CD4-positive, alpha-beta T cell treated with Interleukin-15 for 4 hours (primary cell): Measurements from ENCODE around the gene RASGRF2.
"Not testable (repeated sequence)": the region's sequence is repeated elsewhere in the genome, so short reads cannot be mapped to it uniquely, and the experiment has no call there.

Experiments used
- DNase-seq: peaks from one replicate; pipeline ENCODE4 v3.0.0-alpha.2; 2020; ENCODE audit warnings: low spot score

RASGRF2 gene

DNA sequence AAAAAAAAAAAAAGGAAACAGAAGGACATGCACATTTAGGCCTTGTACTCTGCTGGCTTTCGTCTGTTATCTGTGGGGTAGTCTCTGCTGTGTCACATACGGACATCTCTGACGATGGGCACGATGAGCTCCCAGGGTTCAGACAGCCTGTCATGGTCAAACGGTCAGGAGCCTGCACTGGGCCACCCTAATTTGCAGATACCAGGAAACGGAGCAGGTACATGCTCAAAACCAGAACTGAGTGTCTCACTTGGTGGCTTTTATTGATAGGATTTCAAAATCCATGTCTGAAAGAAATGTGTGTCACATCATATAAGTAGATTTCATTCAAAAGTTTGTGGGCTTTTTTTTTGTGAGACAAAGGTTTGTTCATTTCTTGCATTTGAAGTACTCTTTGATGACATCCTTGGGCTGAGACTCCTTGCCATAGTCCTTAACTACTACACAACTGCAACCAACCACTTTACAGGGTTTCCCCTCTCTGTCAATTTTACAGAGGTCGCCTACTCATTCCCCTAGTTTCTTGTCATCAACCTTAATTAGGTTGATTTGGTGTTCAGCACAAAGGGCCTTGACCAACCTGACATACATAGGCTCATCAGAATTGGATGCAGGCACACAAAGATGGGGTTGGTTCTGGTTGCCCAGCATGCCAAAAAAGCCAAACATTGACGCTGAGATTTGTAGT is 281.9 kb downstream of the RASGRF2 start:
- no peak for DNase-seq

DNA sequence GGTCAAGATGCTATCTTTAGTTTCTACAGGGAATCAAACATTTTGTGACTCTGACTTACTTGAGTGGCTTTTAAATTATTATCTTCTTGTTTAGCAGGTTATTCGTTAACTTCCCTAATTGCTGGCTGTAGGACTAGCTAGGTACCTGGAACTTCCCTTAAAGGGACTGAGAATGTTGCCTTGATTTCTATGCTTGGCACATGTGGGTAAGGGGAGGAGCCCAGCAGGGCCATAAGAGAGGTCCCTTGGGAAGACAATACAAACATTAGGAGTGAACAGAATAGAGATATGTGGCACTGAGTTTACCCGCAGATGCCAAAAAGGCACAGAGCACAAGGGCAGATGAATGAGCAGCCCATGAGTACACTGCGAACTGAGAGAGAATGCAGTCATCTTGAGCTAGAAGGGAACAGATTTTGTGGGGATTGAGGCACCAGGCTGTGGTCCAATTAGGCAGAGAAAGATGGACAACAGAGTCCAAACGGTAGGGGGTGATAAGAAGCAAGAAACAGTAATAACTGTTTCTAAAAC is 282.8 kb downstream of the RASGRF2 start:
- no peak for DNase-seq

DNA sequence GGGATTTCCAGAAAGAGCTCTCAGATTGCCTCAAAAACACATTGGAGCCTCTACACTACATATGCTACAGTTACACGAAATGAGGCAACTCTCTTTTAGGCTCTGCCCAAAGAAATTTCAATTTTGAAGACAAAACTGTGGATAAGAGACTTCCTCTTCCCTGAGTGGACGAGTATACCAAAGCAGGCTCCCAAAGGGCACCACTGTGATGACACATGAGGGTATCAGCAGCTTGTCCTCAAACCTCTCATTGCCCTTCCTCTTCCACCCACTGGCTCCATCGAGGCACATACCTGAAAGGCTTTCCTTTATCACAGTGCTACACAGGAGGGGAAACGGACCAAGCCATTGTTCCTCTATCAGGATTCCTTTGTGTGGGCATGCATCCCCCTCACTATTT is 284.3 kb downstream of the RASGRF2 start:
- no peak for DNase-seq

DNA sequence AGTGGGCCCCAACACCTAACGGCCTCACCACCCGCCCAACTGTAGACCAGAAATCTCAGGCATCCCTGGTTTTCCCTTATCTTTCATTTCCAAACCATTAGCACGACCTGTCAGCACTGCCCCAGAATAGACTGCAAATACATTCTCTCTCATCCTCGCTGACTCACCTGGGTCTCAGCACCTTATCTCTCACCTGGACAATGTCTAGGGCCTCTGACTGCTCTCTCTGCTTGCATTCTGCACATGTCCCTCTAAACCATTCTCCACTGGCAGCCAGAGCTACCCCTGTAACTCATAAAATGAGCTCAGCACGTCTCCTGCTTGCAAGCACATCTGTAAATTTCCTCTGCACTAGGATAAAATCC is 285.7 kb downstream of the RASGRF2 start:
- no peak for DNase-seq

DNA sequence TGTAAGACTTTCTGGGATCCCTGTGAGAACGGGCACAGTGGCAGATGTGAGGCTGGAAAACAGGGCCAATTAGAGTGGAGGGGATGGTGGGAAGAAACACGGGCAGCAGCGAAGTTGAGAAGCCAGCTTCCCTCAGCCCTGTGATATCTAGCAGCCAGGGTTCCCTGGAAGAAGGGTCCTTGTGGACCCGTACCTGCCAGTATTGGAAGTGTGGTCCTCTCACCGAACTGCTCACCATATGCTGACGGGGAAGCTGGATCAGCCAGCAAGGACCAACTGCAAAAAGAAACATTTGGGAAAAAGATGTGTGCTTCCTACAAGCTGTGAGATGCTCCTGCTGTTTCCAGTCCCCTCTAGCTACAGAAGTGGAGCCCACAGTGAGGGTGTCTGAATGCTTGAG is 286.5 kb downstream of the RASGRF2 start:
- DNase-seq = no peak

DNA sequence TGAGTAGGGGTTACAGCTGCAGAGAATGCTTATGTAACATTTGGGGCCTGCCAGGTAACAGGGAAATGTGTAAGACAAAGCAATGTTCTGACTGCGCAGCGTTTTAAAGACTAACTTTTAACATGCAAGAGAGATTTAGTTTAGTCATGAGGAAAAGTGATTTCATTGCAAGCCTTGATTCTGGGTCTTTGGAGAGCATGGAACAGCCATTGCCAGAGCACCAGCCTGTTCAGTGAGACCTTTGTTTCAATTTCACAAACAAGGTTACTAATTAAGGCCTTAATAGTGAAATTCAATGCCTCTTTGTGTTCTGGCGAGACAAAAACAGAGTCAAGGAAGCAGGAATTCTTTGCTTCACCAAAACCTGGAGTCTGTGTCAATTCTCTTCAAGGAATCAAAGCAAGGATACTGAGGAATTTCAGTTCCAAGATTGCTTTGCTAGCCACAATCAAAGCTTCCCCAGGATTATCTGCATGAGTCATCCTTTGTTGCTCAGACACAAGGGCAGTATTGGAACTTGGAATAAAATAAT is 287.3 kb downstream of the RASGRF2 start:
- no peak for DNase-seq

DNA sequence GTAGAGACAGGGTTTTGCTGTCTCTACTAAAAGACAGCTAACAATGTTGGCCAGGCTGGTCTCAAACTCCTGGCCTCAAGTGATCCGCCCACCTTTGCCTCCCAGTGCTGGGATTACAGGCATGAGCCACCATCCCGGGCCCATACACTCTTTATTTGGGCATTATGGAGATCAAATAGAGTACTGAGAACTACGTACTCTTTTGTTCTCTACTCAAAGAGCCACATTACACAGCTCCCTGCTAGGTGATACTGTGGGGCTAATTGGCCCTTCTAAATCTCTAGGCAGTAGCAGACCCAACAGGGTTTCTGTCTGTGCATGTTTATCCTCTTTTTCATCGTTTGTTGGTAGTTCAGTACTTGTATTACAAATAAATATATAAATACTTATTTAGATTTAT is 289.1 kb downstream of the RASGRF2 start:
- no peak for DNase-seq

DNA sequence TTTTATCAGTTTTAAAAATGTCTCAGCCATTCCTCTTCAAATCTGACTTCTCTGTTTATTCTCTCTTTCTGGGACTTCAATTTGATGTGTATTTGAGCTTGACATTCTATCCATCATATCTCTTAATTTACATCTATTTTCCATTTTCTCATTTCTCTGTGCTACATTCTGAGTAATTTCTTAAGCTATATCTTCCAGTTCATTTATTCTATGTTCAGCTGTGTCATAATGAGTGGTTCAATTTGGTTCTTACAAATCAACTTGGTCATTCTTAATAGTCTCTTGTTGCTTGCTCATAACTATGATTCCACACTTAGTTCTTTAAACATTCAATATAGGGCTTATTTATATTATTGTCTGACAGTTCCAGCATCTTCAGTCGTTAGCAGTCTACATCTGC is 289.8 kb downstream of the RASGRF2 start:
- DNase-seq = no peak

DNA sequence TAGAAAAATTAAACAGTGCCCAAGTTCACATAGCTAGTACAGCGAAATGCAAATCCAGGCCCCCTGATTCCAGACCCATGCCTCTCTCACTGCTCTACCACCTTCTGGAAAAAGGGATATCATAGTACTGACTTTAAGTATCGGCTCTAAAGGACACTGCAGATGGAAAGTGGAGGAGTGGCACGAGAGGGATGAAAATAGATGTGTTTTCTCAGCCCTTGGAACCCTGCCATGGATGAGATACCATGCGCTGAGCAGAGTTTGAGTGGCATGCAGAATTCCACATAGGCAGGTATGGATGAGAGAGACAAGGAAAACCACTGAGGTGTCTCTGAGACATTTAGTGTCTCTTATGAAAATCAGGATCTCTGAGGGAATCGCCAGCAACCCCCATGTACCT is 291.8 kb downstream of the RASGRF2 start:
- no peak for DNase-seq

DNA sequence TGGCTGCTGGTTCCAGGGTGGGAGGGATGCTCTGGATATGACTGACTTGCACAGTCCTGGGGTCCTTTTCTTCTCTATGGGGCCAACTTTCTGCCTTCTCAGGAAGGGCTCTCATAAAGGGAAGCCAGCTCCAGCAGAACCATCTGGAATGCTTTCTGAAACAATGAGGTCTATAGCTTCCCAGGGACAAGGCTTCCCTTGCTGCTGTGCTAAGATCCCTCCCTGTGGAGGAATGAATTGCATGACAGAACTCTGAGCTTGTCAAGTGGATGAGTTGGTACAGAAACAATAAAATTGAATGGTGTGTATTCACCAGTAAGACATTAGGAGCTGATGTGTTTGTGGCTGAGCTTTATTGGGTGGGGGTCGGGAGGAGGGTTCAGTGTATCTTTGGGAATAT is 292.7 kb downstream of the RASGRF2 start:
- DNase-seq = no peak

DNA sequence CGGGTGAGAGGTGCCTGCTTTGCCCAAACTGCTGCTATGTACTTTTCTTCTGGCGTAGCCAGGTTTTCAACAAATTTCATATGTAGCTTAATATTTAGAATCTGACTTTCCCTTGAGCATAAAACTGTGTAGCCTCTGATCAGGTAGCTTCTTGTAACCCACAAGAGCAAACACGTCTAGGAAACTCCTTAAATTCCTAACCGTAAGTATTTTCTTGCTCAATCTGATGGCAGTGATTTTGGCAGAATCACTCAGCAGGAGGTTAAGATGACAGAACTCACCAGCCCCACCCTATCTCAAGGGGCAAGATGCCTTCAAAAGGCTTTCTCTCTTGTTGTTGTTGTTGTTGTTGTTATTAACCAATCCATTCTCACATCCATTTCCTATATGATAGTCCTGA is 293.7 kb downstream of the RASGRF2 start:
- DNase-seq = no peak

DNA sequence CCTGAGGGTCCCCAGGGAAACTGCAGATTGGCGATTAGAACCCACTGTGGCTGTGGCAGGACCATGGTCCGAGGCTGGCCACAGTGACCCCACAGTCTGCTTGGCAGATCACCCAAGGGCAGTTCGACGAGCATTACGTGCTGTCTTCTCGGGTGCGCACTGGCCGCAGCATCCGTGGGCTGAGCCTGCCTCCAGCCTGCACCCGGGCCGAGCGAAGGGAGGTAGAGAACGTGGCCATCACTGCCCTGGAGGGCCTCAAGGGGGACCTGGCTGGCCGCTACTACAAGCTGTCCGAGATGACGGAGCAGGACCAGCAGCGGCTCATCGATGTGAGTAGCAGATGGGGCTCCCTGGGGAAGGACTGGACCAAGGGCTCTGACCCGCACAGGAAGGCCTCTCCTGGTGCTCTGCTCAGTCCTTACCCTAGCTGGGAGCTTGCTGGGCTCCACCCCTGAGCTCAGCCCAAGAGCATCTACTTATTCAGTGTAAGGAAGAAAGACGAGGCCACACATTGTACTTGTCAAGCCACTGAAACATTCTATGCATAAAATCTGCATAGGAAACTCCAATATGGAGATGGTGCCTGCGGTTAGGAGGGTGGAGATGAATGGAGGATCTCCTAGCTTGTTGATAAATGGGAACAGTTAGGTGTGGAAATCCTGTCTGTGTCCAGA is 294.9 kb downstream of the RASGRF2 start:
- DNase-seq = no peak

DNA sequence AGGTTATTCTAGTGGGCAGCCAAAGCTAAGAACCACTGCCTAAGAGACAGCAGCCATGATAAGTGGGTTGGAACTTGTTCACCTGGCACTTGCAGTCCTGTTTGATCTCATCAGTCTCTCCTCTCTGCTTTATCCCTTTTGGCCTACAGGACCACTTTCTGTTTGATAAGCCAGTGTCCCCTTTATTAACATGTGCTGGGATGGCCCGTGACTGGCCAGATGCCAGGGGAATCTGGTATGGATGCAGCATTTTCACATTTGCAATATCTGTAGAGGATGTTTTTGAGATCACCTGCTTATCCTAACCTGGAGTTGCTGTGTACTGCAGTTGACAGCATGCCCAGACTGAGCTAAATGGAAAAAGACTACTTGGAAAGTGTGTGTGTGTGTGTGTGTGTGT is 296.6 kb downstream of the RASGRF2 start:
- no peak for DNase-seq

DNA sequence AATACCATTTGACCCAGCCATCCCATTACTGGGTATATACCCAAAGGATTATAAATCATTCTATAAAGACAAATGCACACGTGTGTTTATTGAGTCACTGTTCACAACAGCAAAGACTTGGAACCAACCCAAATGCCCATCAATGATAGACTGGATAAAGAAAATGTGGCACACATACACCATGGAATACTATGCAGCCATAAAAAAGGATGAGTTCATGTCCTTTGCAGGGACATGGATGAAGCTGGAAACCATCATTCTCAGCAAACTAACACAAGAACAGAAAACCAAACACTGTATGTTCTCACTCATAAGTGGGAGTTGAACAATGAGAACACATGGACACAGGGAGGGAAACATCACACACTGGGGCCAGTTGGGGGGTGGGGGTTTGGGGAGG is 302.6 kb downstream of the RASGRF2 start:
- not testable (repeated sequence) for DNase-seq

DNA sequence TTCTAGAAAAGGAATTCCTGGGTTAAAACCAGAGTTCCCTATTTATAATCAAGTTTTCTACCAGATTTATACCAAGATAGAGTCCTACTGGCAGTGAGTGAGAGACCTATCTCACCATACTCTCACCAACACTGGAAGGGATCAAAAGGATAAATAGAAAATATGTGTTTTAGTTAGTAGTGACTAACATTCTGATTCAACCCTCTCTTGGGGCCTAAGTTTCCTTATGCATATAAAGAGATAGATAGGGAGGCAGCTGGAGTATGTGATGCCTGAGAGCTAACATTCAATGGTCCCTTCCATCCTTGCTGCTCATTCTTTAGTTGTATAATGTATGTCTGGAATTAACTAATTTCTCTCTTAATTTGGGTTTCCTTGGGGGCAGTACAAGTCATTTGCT is 304.9 kb downstream of the RASGRF2 start:
- DNase-seq = no peak

DNA sequence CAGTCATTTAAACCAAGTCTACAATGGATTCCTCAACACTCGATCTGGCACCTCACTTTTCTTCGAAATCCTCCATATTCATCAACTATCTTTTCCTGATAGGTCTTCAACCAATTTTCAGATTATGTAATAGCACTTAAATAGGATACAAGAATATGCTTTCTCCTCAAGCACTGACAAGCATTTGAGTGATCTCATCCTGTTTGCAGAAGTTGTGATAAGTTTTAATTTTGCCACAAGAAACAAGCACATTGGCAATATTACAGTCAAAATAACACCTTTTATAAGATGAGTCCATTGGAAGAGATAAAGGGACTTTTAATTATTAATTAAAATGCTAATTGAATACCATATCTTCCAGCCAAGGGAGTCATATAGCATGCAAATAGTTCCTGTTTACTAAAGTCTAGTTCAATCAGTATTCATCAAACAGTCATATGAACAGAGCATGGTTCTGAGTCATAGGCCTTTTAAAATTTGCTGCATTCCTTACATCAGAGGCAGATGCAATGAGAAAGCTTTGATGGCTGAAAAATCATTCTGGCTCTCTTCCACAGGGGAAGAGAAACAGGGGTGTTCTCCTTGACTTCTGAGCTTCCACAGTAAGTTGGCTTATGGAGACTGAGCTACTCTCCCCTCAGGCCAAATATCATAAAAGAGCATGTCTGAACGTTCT is 308.5 kb downstream of the RASGRF2 start:
- DNase-seq = no peak

DNA sequence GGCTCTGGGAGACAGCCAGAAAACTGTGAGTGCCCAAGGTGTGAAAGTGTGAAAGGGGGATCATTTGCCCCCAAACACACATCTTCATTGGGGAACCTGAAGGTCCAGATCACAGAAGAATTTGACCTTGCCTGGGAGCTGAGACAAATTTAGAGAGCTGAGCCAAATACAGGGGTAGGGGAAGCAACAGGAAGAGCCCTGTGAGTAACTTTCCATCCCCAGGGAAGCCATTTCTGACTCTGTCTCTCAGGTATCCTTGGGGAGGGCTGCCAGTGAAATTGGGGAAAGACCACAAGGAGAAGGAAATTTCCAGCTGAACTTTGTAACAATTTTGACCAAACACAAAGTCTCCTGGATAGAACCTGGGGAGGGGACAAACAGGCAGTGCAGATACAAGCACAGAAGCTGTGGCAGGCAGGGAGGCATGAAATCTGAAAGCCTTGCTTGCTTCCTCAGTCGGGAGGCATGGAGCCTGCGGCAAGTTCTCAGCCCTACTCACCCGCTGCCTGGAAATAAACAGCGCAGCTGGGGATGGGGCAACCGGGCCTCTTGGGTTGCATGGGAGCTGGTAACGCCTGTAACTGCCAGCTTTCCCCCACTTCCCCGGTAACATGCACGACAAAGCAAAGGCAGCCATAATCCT is 309.7 kb downstream of the RASGRF2 start:
- DNase-seq = no peak

DNA sequence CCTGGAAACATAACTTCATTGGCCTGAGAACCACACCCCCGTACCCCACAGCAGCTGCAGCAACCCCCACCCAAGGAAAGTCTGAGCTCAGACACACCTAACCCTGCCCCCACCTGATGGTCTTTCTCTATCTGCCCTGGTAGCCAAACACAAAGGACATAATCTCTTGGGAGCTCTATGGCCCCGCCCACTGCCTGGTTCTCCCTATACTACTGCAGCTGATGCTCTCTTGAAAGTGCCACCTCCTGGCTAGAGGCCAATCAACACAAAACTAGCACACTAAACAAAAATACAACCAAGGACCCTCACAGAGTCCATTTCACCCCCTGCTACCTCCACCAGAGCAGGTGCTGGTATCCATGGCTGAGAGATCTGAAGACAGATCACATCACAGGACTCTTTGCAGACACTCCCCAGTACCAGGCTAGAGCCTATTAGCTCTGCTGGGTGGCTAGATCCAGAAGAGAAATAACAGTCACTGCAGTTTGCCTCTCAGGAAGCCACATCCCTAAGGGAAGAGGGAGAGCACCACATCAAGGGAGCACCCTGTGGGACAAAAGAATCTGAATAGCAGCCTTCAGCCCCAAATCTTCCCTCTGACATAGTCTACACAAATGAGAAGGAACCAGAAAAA is 310.3 kb downstream of the RASGRF2 start:
- not testable (repeated sequence) for DNase-seq
